Activated naive CD8-positive, alpha-beta T cell treated with anti-CD3 and anti-CD28 coated beads, Interleukin-2, amount 50 U/mL, for 24 hours (primary cell): Measurements from ENCODE around the gene GLMP.

Experiments
- ATAC-seq: fragments of 150-1000 bp; cut with Tn5 transposase; one replicate; pipeline ENCODE4 v1.10.0; 2021
- DNase-seq: peaks from one replicate; pipeline ENCODE4 v3.0.0; 2021
- H3K27ac Mint-ChIP-seq: one replicate; pipeline ENCODE4 v1.8.0; 2021; ENCODE audit warnings: mild to moderate bottlenecking, mixed read lengths
- H3K27me3 Mint-ChIP-seq: one replicate; pipeline ENCODE4 v1.8.0; 2021; ENCODE audit warnings: mixed read lengths
- H3K36me3 Mint-ChIP-seq: one replicate; pipeline ENCODE4 v1.8.0; 2021; ENCODE audit warnings: low read depth, mixed read lengths
- H3K4me1 Mint-ChIP-seq: one replicate; pipeline ENCODE4 v1.8.0; 2021; ENCODE audit warnings: mixed read lengths
- H3K4me3 Mint-ChIP-seq: one replicate; pipeline ENCODE4 v1.8.0; 2021; ENCODE audit warnings: mild to moderate bottlenecking, moderate library complexity, mixed read lengths
- H3K9me3 Mint-ChIP-seq: one replicate; pipeline ENCODE4 v1.8.0; 2021; ENCODE audit warnings: mixed read lengths

GLMP gene

GRCh38 chr1:156248323-156248683, 47.2 kb downstream of the GLMP start:
- ATAC-seq (no peak), DNase-seq (no peak)
- no peaks in the 10 kb centered on the region for H3K27me3 Mint-ChIP-seq
- no peak overlapping the region for H3K27ac Mint-ChIP-seq
- peaks cover 14% of the 10 kb centered on the region for H3K36me3 Mint-ChIP-seq
- H3K4me3 Mint-ChIP-seq, result no peak overlapping the region
- H3K4me1 Mint-ChIP-seq, result peaks cover 23% of the 10 kb centered on the region
- H3K9me3 Mint-ChIP-seq, result no peaks in the 10 kb centered on the region

- H3K27ac Mint-ChIP-seq, result peak within 1 kb of the TSS; percentile 65
- DNase-seq (no peak), ATAC-seq (no peak)
- no peak within 1 kb of the TSS for H3K4me3 Mint-ChIP-seq
- no peaks in the 10 kb centered on the region for H3K9me3 Mint-ChIP-seq
- H3K4me1 Mint-ChIP-seq, result peaks cover 23% of the 10 kb centered on the region
- H3K27me3 Mint-ChIP-seq, result no peaks in the 10 kb centered on the region
- peaks cover 8% of the 10 kb centered on the region for H3K36me3 Mint-ChIP-seq
Measured at GRCh38 chr1:156247460-156248322, 47.8 kb downstream of the GLMP start, which contains the start of gene PAQR6. PAQR6 (minus strand) TSS chr1:156248056; CDS start chr1:156246731, 1,325 bp downstream.

GRCh38 chr1:156246781-156247459, 48.6 kb downstream of the GLMP start:
- DNase-seq (no peak), ATAC-seq (no peak)
- H3K36me3 Mint-ChIP-seq, result peaks cover 4% of the 10 kb centered on the region
- H3K27me3 Mint-ChIP-seq, result no peaks in the 10 kb centered on the region
- peaks cover 23% of the 10 kb centered on the region for H3K4me1 Mint-ChIP-seq
- H3K27ac Mint-ChIP-seq, result no peak overlapping the region
- no peaks in the 10 kb centered on the region for H3K9me3 Mint-ChIP-seq
- H3K4me3 Mint-ChIP-seq, result no peak overlapping the region

- DNase-seq (no peak), ATAC-seq (no peak)
- Mint-ChIP-seq H3K4me1 (peaks cover 24% of the 10 kb centered on the region), H3K27ac (peak overlapping the region; percentile 49), H3K27me3 (no peaks in the 10 kb centered on the region), H3K36me3 (peaks cover 4% of the 10 kb centered on the region), H3K9me3 (no peaks in the 10 kb centered on the region), H3K4me3 (peak overlapping the region; percentile 8)
Measured at GRCh38 chr1:156246241-156246780, 49.2 kb downstream of the GLMP start.

GRCh38 chr1:156245451-156246232, 49.8 kb downstream of the GLMP start:
- DNase-seq, result peak; percentile 37
- Mint-ChIP-seq H3K27ac (peak overlapping the region; percentile 73), H3K4me1 (peaks cover 24% of the 10 kb centered on the region), H3K9me3 (no peaks in the 10 kb centered on the region), H3K36me3 (peaks cover 3% of the 10 kb centered on the region), H3K4me3 (peak overlapping the region; percentile 68), H3K27me3 (no peaks in the 10 kb centered on the region)
- ATAC-seq, result peak; percentile 30

GRCh38 chr1:156244712-156245111, 50.8 kb downstream of the GLMP start:
- no peak for ATAC-seq

GRCh38 chr1:156244126-156244525, 51.4 kb downstream of the GLMP start:
- H3K9me3 Mint-ChIP-seq, result no peaks in the 10 kb centered on the region
- H3K4me1 Mint-ChIP-seq, result peaks cover 24% of the 10 kb centered on the region
- no peak overlapping the region for H3K27ac Mint-ChIP-seq
- ATAC-seq, result no peak
- peaks cover 6% of the 10 kb centered on the region for H3K36me3 Mint-ChIP-seq
- H3K27me3 Mint-ChIP-seq, result no peaks in the 10 kb centered on the region
- no peak for DNase-seq
- no peak overlapping the region for H3K4me3 Mint-ChIP-seq

More at GRCh38 chr1:156244712-156245111, 50.8 kb downstream of the GLMP start:
- peak overlapping the region; percentile 68 for H3K4me3 Mint-ChIP-seq
- no peaks in the 10 kb centered on the region for H3K27me3 Mint-ChIP-seq
- DNase-seq, result no peak
- H3K4me1 Mint-ChIP-seq, result peaks cover 24% of the 10 kb centered on the region
- no peaks in the 10 kb centered on the region for H3K9me3 Mint-ChIP-seq
- H3K36me3 Mint-ChIP-seq, result peaks cover 3% of the 10 kb centered on the region
- H3K27ac Mint-ChIP-seq, result no peak overlapping the region

- DNase-seq (no peak), ATAC-seq (no peak)
- H3K4me1 Mint-ChIP-seq, result peaks cover 32% of the 10 kb centered on the region
- H3K27ac Mint-ChIP-seq, result no peak overlapping the region
- peaks cover 15% of the 10 kb centered on the region for H3K36me3 Mint-ChIP-seq
- no peak overlapping the region for H3K4me3 Mint-ChIP-seq
- no peaks in the 10 kb centered on the region for H3K27me3 Mint-ChIP-seq
- H3K9me3 Mint-ChIP-seq, result no peaks in the 10 kb centered on the region
Measured at GRCh38 chr1:156242738-156243137, 52.7 kb downstream of the GLMP start.
